ENCODE data around the gene RARB.

RARB gene

GRCh38 chr3:25568525-25569078 lies 140.5 kb downstream of the RARB start:
- H3K4me3 ChIP-seq (ENCODE audit: control insufficient read depth, low read depth, low read length), result no peak overlapping the region
- DNase-seq (ENCODE audit: low read depth), result no peak
- TF ChIP-seq CTCF (IDR thresholded peaks at IDR 0.05; ENCODE audit: control insufficient read depth, insufficient read depth, low read depth, low read length, missing control alignments), result no peak

GRCh38 chr3:25571285-25571684 lies 143.2 kb downstream of the RARB start:
- no peak for TF ChIP-seq CTCF (IDR thresholded peaks at IDR 0.05; ENCODE audit: control insufficient read depth, insufficient read depth, low read depth, low read length, missing control alignments)
- DNase-seq (ENCODE audit: low read depth), result no peak
- no peak overlapping the region for H3K4me3 ChIP-seq (ENCODE audit: control insufficient read depth, low read depth, low read length)

- no peak for TF ChIP-seq CTCF (IDR thresholded peaks at IDR 0.05; ENCODE audit: control insufficient read depth, insufficient read depth, low read depth, low read length, missing control alignments)
- DNase-seq (ENCODE audit: low read depth), result no peak
- no peak overlapping the region for H3K4me3 ChIP-seq (ENCODE audit: control insufficient read depth, low read depth, low read length)
These were observed 144.3 kb downstream of the RARB start for GRCh38 chr3:25572336-25572735.

GRCh38 chr3:25572919-25573385 lies 144.9 kb downstream of the RARB start:
- no peak for TF ChIP-seq CTCF (IDR thresholded peaks at IDR 0.05; ENCODE audit: control insufficient read depth, insufficient read depth, low read depth, low read length, missing control alignments)
- H3K4me3 ChIP-seq (ENCODE audit: control insufficient read depth, low read depth, low read length), result no peak overlapping the region
- DNase-seq (ENCODE audit: low read depth), result no peak

- no peak for DNase-seq (ENCODE audit: low read depth)
- H3K4me3 ChIP-seq (ENCODE audit: control insufficient read depth, low read depth, low read length), result no peak overlapping the region
- no peak for TF ChIP-seq CTCF (IDR thresholded peaks at IDR 0.05; ENCODE audit: control insufficient read depth, insufficient read depth, low read depth, low read length, missing control alignments)
These were observed 145.5 kb downstream of the RARB start for GRCh38 chr3:25573386-25574171.

- no peak overlapping the region for H3K4me3 ChIP-seq (ENCODE audit: control insufficient read depth, low read depth, low read length)
- DNase-seq (ENCODE audit: low read depth), result no peak
- no peak for TF ChIP-seq CTCF (IDR thresholded peaks at IDR 0.05; ENCODE audit: control insufficient read depth, insufficient read depth, low read depth, low read length, missing control alignments)
These were observed 146.2 kb downstream of the RARB start for GRCh38 chr3:25574172-25574765.
